GM12892 (cell line): ENCODE data around the gene CA9.

Experiments used
- POLR2A ChIP-seq: IDR thresholded peaks from 2 replicates; pipeline ENCODE4 v1.6.1; 2011; ENCODE audit warnings: low read depth, low read length, control low read depth
- POLR2AphosphoS5 ChIP-seq: IDR thresholded peaks from 2 replicates; pipeline ENCODE4 v1.6.1; 2011; ENCODE audit warnings: low read depth, low read length, control low read depth
- TAF1 ChIP-seq: IDR thresholded peaks from 2 replicates; pipeline ENCODE4 v1.6.1; 2011; ENCODE audit warnings: low read depth, mild to moderate bottlenecking, control low read depth, low read length, borderline replicate concordance

DNA sequence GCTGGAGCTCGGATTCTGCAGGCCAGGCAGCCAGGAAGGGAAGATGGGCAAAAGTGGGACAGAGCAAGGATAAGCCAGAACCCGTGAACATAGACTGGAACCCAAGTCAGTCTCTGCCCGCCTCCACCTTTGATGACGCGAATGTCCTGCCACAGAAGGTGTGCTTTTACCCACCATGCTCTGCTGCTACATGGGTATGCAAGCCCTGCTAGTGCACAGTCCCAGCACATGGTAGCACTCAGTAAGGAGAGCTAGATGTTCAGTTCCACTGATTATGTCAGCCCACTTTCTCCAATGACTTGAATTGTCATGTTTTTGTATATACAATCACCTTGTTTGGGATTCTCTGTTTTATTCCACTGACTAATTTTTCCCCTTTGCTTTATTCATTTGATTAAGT is 44.1 kb upstream of the CA9 start:
- TF ChIP-seq POLR2A (no peak), POLR2AphosphoS5 (no peak), TAF1 (no peak)
